Coronary artery (tissue), 2 donors: ENCODE data around the gene ATP5PD.

Source experiments
- DNase-seq: peaks from one replicate; pipeline ENCODE4 v3.0.0-alpha.2; 2017; ENCODE audit warnings: low spot score
- H3K27ac ChIP-seq, 2 donors: fragments of 200-600 bp; sonication (generic); one replicate each; pipeline ENCODE4 v1.5.1; 2016 to 2019
- H3K4me3 ChIP-seq: fragments of 200-600 bp; sonication (generic); 2 replicates; pipeline ENCODE4 v1.5.1; 2016; ENCODE audit warnings: mild to moderate bottlenecking, moderate library complexity
- CTCF ChIP-seq: fragments of 200-600 bp; sonication (generic); IDR thresholded peaks from one replicate; pipeline ENCODE4 v1.5.1; 2019; ENCODE audit warnings: antibody characterized with exemption

Gene ATP5PD

GRCh38 chr17:75081611-75082540, 35.1 kb upstream of the ATP5PD start:
- Histone ChIP-seq H3K27ac (no peak overlapping the region), H3K4me3 (no peak overlapping the region)
- no peak for TF ChIP-seq CTCF
- DNase-seq: no peak

GRCh38 chr17:75079023-75079373, 32.2 kb upstream of the ATP5PD start:
- Histone ChIP-seq H3K4me3 (no peak overlapping the region), H3K27ac (peak overlapping the region in 1 of 2 donors; percentile 72)
- no peak for DNase-seq
- no peak for TF ChIP-seq CTCF

GRCh38 chr17:75078284-75079022, 31.7 kb upstream of the ATP5PD start:
- DNase-seq: no peak
- no peak for TF ChIP-seq CTCF
- Histone ChIP-seq H3K4me3 (no peak overlapping the region), H3K27ac (peak overlapping the region; percentile 69 to 72)

GRCh38 chr17:75077496-75078283, 30.9 kb upstream of the ATP5PD start:
- H3K27ac ChIP-seq: peak overlapping the region; percentile 69 to 72
- no peak for TF ChIP-seq CTCF
- DNase-seq: no peak
- H3K4me3 ChIP-seq: peak overlapping the region; percentile 67

GRCh38 chr17:75077072-75077495, 30.3 kb upstream of the ATP5PD start:
- peak overlapping the region; percentile 67 for H3K4me3 ChIP-seq
- DNase-seq: no peak
- no peak for TF ChIP-seq CTCF
- peak overlapping the region; percentile 69 to 72 for H3K27ac ChIP-seq

- no peak for TF ChIP-seq CTCF
- no peak overlapping the region for H3K27ac ChIP-seq
- no peak for DNase-seq
- H3K4me3 ChIP-seq: no peak overlapping the region
Observed at GRCh38 chr17:75075597-75076336, 29.0 kb upstream of the ATP5PD start.
